ENCODE results near the gene ZNF541. TPM values are rescaled to one million over a fixed set of nuclear protein-coding genes. Genes with fewer than 3 reads are reported as not detected.

ZNF541 gene
- total and polyA plus RNA-seq, 10 of the 15 experiments (the other 5 are each of a cell fraction or from before 2014, with no cell fraction given): 0.03 to 0.12 (median 0.07) TPM; not detected in 4

- ATAC-seq: no peak
- intact Hi-C loops (cut with micrococcal nuclease; ENCODE audit: unreplicated experiment) (no loop called here), in situ Hi-C loops (cut with MboI) (no loop called here)
- Histone ChIP-seq H3K27ac (ENCODE audit: control insufficient read depth, insufficient read depth) (no peak overlapping the region), H3K79me2 (ENCODE audit: control insufficient read depth, insufficient read depth, low read length) (peaks cover 31% of the 10 kb centered on the region), H3K27me3 (replicated peaks in 1 of 2; ENCODE audit: control insufficient read depth in 2 of 2, insufficient read depth in 2 of 2, low read length in 1 of 2) (no peaks in the 10 kb centered on the region), H3K36me3 (ENCODE audit: control insufficient read depth in 2 of 2, insufficient read depth in 2 of 2, low read length in 1 of 2) (no peaks in the 10 kb centered on the region; a peak in 2 of 4 replicates), H3K9me3 (replicated peaks; ENCODE audit: control insufficient read depth, insufficient read depth, low read length) (no peaks in the 10 kb centered on the region; the same call in 2 of the 3 replicates), H4K20me1 (ENCODE audit: control insufficient read depth, insufficient read depth) (peaks cover 12% of the 10 kb centered on the region), H3K4me3 (no peak overlapping the region), H3K4me1 (ENCODE audit: control insufficient read depth, insufficient read depth, low read length) (peaks cover 12% of the 10 kb centered on the region), H2AFZ (ENCODE audit: control insufficient read depth, low read depth, low read length) (no peak overlapping the region), H3K4me2 (ENCODE audit: control insufficient read depth, insufficient read depth) (no peak overlapping the region), H3K9ac (ENCODE audit: control insufficient read depth, insufficient read depth, low read length) (no peak overlapping the region)
- ChIA-PET POLR2A (interaction anchor here (0.5 to 0.7 kb wide), 2 partner anchors 10 to 16 kb away, joined by 3 to 6 read pairs; no protein-coding TSS in a partner anchor), RAD21 (ENCODE audit: unreplicated experiment) (no interaction called here), SMC1A (ENCODE audit: uncharacterized antibody, unreplicated experiment) (no interaction called here), CTCF (no interaction called here)
- no peak for DNase-seq (ENCODE audit: low read depth, low spot score)
- TF ChIP-seq, protein P1, sequence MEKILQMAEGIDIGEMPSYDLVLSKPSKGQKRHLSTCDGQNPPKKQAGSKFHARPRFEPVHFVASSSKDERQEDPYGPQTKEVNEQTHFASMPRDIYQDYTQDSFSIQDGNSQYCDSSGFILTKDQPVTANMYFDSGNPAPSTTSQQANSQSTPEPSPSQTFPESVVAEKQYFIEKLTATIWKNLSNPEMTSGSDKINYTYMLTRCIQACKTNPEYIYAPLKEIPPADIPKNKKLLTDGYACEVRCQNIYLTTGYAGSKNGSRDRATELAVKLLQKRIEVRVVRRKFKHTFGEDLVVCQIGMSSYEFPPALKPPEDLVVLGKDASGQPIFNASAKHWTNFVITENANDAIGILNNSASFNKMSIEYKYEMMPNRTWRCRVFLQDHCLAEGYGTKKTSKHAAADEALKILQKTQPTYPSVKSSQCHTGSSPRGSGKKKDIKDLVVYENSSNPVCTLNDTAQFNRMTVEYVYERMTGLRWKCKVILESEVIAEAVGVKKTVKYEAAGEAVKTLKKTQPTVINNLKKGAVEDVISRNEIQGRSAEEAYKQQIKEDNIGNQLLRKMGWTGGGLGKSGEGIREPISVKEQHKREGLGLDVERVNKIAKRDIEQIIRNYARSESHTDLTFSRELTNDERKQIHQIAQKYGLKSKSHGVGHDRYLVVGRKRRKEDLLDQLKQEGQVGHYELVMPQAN (conservative IDR thresholded peaks at IDR 0.05): no peak
- no peak for TF ChIP-seq BCLAF1 (IDR thresholded peaks at IDR 0.05)
- no peak for TF ChIP-seq ZBED1 (IDR thresholded peaks at IDR 0.05; ENCODE audit: borderline replicate concordance)
- no peak for TF ChIP-seq SUPT20H (IDR thresholded peaks at IDR 0.05; ENCODE audit: borderline replicate concordance, control insufficient read depth, low read depth, low read length)
- no TSS peak for BruUV-seq (replicated peaks)
- FAIRE-seq: no peak
- 82% methylated on average over 6 of the region's 6 CpGs for WGBS (ENCODE audit: insufficient coverage, insufficient replicate concordance, low lambda C conversion rate, missing lambda C conversion rate)
Observed at GRCh38 chr19:47619763-47620162, 46.8 kb upstream of the ZNF541 start.
